IPS DF 6.9 (cell line): ENCODE measurements around the gene IRF8.

Experiments used
- DNase-seq: peaks from one replicate; pipeline ENCODE4 v3.0.0-alpha.2; 2013; ENCODE audit warnings: low read depth, low spot score
- H3K27ac ChIP-seq: one replicate; pipeline ENCODE4 v1.5.1; 2013; ENCODE audit warnings: low read length, control low read depth
- H3K27me3 ChIP-seq: 2 replicates; pipeline ENCODE4 v1.6.1; 2013; ENCODE audit warnings: mild to moderate bottlenecking, low read length; ENCODE audit not compliant: control insufficient read depth, insufficient read depth
- H3K36me3 ChIP-seq: 2 replicates; pipeline ENCODE4 v1.6.1; 2013; ENCODE audit warnings: low read length; ENCODE audit not compliant: control insufficient read depth, insufficient read depth
- H3K4me1 ChIP-seq: 2 replicates; pipeline ENCODE4 v1.6.1; 2013; ENCODE audit warnings: low read length; ENCODE audit not compliant: control insufficient read depth, insufficient read depth
- H3K4me3 ChIP-seq: 2 replicates; pipeline ENCODE4 v1.5.1; 2013; ENCODE audit warnings: mild to moderate bottlenecking, low read length
- H3K9me3 ChIP-seq: 2 replicates; pipeline ENCODE4 v1.6.1; 2013; ENCODE audit warnings: low read length, inconsistent platforms; ENCODE audit not compliant: control insufficient read depth, insufficient read depth
- WGBS: extraction: QIAGEN DNeasy Blood & Tissue Kit; methylation state at CpG from one replicate; pipeline ENCODE4 v1.1.7; 2013; ENCODE audit warnings: mixed read lengths, missing lambda C conversion rate; ENCODE audit not compliant: insufficient read length, insufficient coverage; 5-methylcytosine and 5-hydroxymethylcytosine counted together

Gene IRF8

GRCh38 chr16:85970016-85970733 is 71.2 kb downstream of the IRF8 start:
- DNase-seq = no peak
- H3K27ac ChIP-seq = no peak overlapping the region
- WGBS = no CpG with 5 or more reads among the region's 14 CpGs

DNA sequence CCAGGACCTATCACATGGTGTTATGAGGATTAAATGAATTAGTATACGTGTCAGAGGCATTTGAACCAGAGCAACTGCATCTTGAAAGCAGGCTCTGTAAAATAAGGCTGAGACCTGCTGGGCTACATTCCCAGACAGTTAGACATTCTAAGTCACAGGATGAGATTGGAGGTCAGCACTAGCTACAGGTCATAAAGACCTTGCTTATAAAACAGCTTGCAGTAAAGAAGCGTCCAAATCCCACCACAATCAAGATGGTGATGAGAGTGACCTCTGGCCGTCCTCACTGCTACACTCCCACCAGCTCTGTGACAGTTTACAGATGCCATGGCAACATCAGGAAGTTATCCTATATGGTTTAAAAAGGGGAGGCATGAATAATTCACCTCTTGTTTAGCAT is 71.8 kb downstream of the IRF8 start:
- Histone ChIP-seq H3K4me3 (no peak overlapping the region), H3K36me3 (no peaks in the 10 kb centered on the region), H3K27me3 (no peaks in the 10 kb centered on the region), H3K9me3 (no peaks in the 10 kb centered on the region), H3K27ac (no peak overlapping the region), H3K4me1 (no peaks in the 10 kb centered on the region)
- no peak for DNase-seq
- no CpG with 5 or more reads among the region's 3 CpGs for WGBS

More at GRCh38 chr16:85970016-85970733, 71.2 kb downstream of the IRF8 start:
- Histone ChIP-seq H3K4me1 (no peaks in the 10 kb centered on the region), H3K27me3 (no peaks in the 10 kb centered on the region), H3K4me3 (no peak overlapping the region), H3K36me3 (no peaks in the 10 kb centered on the region), H3K9me3 (no peaks in the 10 kb centered on the region)
